Measurements from ENCODE around the gene ATP6V1B1.
A peak's percentile ranks its signal among the peaks of the same experiment; 100 is the strongest.

ATP6V1B1 gene

GRCh38 chr2:70901227-70902066 lies 34.3 kb upstream of the ATP6V1B1 start:
- TF ChIP-seq CTCF (IDR thresholded peaks at IDR 0.05; ENCODE audit: low read depth, low read length), result no peak
- peak; percentile 48 to 70 for DNase-seq (ENCODE audit: low read depth in 2 of 2)
- H3K4me3 ChIP-seq (replicated peaks in 1 of 2; ENCODE audit: low read depth in 2 of 2, low read length in 2 of 2), result peak overlapping the region; percentile 62 to 63

- no peak for TF ChIP-seq CTCF (IDR thresholded peaks at IDR 0.05; ENCODE audit: low read depth, low read length)
- peak overlapping the region; percentile 62 to 63 for H3K4me3 ChIP-seq (replicated peaks in 1 of 2; ENCODE audit: low read depth in 2 of 2, low read length in 2 of 2)
- peak in 1 of 2 donors; percentile 45 for DNase-seq (ENCODE audit: low read depth in 2 of 2)
These were observed 33.6 kb upstream of the ATP6V1B1 start for GRCh38 chr2:70902067-70902442.

GRCh38 chr2:70902579-70902978 lies 33.1 kb upstream of the ATP6V1B1 start:
- H3K4me3 ChIP-seq (replicated peaks in 1 of 2; ENCODE audit: low read depth in 2 of 2, low read length in 2 of 2), result no peak overlapping the region
- no peak for DNase-seq (ENCODE audit: low read depth in 2 of 2)
- TF ChIP-seq CTCF (IDR thresholded peaks at IDR 0.05; ENCODE audit: low read depth, low read length), result no peak

GRCh38 chr2:70903171-70903570 lies 32.5 kb upstream of the ATP6V1B1 start:
- no peak for DNase-seq (ENCODE audit: low read depth in 2 of 2)
- H3K4me3 ChIP-seq (replicated peaks in 1 of 2; ENCODE audit: low read depth in 2 of 2, low read length in 2 of 2), result no peak overlapping the region
- no peak for TF ChIP-seq CTCF (IDR thresholded peaks at IDR 0.05; ENCODE audit: low read depth, low read length)

- no peak for TF ChIP-seq CTCF (IDR thresholded peaks at IDR 0.05; ENCODE audit: low read depth, low read length)
These were observed 31.9 kb upstream of the ATP6V1B1 start for GRCh38 chr2:70903641-70904340.

GRCh38 chr2:70904371-70905216 lies 31.1 kb upstream of the ATP6V1B1 start:
- no peak overlapping the region for H3K4me3 ChIP-seq (replicated peaks in 1 of 2; ENCODE audit: low read depth in 2 of 2, low read length in 2 of 2)
- TF ChIP-seq CTCF (IDR thresholded peaks at IDR 0.05; ENCODE audit: low read depth, low read length), result no peak
- DNase-seq (ENCODE audit: low read depth in 2 of 2), result no peak

More at GRCh38 chr2:70903641-70904340, 31.9 kb upstream of the ATP6V1B1 start:
- no peak overlapping the region for H3K4me3 ChIP-seq (replicated peaks in 1 of 2; ENCODE audit: low read depth in 2 of 2, low read length in 2 of 2)
- no peak for DNase-seq (ENCODE audit: low read depth in 2 of 2)

Data from cardiac fibroblast (primary cell).